Gastrocnemius medialis (tissue), 4 donors: ENCODE results near the gene GAREM1.

Experiments
- POLR2A ChIP-seq, 2 donors: fragments of 450-650 bp; IDR thresholded peaks; one replicate each; pipeline ENCODE4 v1.6.1; 2017; ENCODE audit warnings: antibody characterized with exemption in 2 of 2, mild to moderate bottlenecking in 2 of 2, moderate library complexity in 2 of 2
- TF ChIP-seq, protein P1 (sequence below), 5 experiments: fragments of 450-650 bp in 3 of 5; fragments of 200-600 bp in 2 of 5; sonication (generic) in 2 of 5; IDR thresholded peaks in 4 of 5; conservative IDR thresholded peaks in 1 of 5; 1 replicate in 4 of 5; 2 replicates in 1 of 5; pipeline ENCODE4 v1.5.1; 2016 to 2019; ENCODE audit warnings: antibody characterized with exemption in 5 of 5, mild to moderate bottlenecking in 3 of 5, moderate library complexity in 3 of 5

DNA sequence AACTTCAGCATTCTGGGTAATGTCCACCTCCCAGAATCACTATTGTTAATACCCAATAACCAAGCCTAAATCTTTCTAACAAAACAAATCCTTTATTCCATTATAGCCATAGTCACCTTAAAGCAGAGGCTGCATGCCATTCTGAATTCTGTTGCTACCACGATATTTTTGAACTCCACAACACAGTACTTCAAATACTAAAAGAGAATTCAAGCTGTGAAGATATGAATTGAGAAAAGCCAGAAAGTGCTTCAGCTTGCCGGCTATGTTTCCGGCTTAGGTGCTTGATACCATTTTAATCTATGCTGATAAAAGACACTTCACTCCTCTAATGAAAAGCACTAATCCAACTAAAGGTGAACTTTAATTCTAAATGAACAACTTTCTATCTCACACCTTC lies 41.3 kb downstream of the GAREM1 start:
- TF ChIP-seq, protein P1, sequence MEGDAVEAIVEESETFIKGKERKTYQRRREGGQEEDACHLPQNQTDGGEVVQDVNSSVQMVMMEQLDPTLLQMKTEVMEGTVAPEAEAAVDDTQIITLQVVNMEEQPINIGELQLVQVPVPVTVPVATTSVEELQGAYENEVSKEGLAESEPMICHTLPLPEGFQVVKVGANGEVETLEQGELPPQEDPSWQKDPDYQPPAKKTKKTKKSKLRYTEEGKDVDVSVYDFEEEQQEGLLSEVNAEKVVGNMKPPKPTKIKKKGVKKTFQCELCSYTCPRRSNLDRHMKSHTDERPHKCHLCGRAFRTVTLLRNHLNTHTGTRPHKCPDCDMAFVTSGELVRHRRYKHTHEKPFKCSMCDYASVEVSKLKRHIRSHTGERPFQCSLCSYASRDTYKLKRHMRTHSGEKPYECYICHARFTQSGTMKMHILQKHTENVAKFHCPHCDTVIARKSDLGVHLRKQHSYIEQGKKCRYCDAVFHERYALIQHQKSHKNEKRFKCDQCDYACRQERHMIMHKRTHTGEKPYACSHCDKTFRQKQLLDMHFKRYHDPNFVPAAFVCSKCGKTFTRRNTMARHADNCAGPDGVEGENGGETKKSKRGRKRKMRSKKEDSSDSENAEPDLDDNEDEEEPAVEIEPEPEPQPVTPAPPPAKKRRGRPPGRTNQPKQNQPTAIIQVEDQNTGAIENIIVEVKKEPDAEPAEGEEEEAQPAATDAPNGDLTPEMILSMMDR (IDR thresholded peaks at IDR 0.05 in 4 of 5, conservative IDR thresholded peaks at IDR 0.05 in 1 of 5) = no peak
- TF ChIP-seq POLR2A (IDR thresholded peaks at IDR 0.05) = no peak
